Measurements from ENCODE around the gene C18orf63. TPM values are rescaled to one million over a fixed set of nuclear protein-coding genes. Genes with fewer than 3 reads are reported as not detected.

C18orf63 gene
- total RNA-seq, 1 donor from 2014 or later = not detected

DNA sequence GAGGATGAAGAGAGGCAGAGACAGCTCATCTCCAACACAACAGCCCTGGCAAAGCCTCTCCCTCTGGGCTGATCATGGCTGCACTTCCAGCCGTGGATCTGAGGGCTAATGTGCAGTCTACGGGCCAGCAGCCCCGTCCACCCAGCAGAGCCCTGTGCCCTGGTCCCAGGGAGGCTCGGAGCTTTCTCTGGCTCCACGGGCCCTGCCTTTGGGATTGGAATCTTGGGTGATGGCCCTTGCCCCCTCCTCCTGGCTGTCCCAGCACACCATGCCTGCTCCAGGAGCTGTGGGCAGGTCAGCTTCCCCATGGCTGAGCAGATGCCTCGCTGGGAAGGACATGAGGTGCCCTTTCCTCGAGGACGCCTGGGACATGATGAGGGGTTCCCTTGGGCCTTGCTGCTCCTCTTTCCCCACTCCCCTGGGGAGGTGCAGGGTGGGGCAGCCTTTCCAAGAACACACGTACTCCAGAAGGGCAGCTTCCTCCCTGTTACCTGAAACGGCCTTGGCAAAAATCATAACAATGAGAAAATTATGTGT, 66.9 kb downstream of the C18orf63 start:
- TF ChIP-seq CTCF (IDR thresholded peaks at IDR 0.05) = no peak
- H3K9me3 Mint-ChIP-seq = no peaks in the 10 kb centered on the region
- ChIA-PET CTCF (no interaction called here), POLR2A (no interaction called here)
- ATAC-seq (ENCODE audit: low read depth) = no peak
- H3K27me3 Mint-ChIP-seq = peaks cover 6% of the 10 kb centered on the region
- no peak overlapping the region for H3K27ac Mint-ChIP-seq
- no peak for DNase-seq
- peaks cover 6% of the 10 kb centered on the region for H3K4me1 Mint-ChIP-seq
- H3K4me3 Mint-ChIP-seq = no peak overlapping the region
- H3K36me3 Mint-ChIP-seq (ENCODE audit: low read depth) = no peaks in the 10 kb centered on the region
- intact Hi-C loops (cut with micrococcal nuclease) = no loop called here

DNA sequence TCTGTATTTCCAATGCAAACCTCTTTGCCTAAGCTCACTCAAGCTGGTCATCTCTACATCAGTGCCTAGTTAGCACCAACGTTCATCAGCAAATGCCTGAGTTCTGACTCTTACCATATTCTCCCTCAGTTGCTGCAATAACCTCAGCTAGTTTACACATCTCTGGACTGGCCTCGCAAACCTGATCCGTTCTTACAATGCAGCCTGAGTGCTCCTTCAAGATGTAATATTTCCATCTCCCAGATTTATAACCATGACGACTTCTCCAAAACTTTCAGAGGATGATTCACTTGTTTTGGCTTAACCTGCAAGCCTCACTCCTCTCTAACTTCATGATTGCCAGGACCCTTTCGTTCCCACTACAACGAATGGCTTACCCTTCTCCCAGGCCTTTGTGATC, 71.7 kb downstream of the C18orf63 start:
- ChIA-PET CTCF (no interaction called here), POLR2A (no interaction called here)
- Mint-ChIP-seq H3K36me3 (ENCODE audit: low read depth) (no peaks in the 10 kb centered on the region), H3K27ac (no peak overlapping the region), H3K4me1 (no peaks in the 10 kb centered on the region), H3K4me3 (no peak overlapping the region), H3K27me3 (peaks cover 7% of the 10 kb centered on the region), H3K9me3 (no peaks in the 10 kb centered on the region)
- TF ChIP-seq CTCF (IDR thresholded peaks at IDR 0.05) = no peak
- DNase-seq (no peak), ATAC-seq (ENCODE audit: low read depth) (no peak)
- intact Hi-C loops (cut with micrococcal nuclease) = no loop called here

- CTCF ChIA-PET = no interaction called here
- H3K4me1 Mint-ChIP-seq = no peaks in the 10 kb centered on the region
- peaks cover 7% of the 10 kb centered on the region for H3K27me3 Mint-ChIP-seq
- no peaks in the 10 kb centered on the region for H3K36me3 Mint-ChIP-seq (ENCODE audit: low read depth)
- intact Hi-C loops (cut with micrococcal nuclease) = no loop called here
- H3K27ac Mint-ChIP-seq = no peak overlapping the region
- POLR2A ChIA-PET = no interaction called here
- ATAC-seq (ENCODE audit: low read depth) (no peak), DNase-seq (no peak)
- no peak for TF ChIP-seq CTCF (IDR thresholded peaks at IDR 0.05)
- H3K4me3 Mint-ChIP-seq = no peak overlapping the region
- no peaks in the 10 kb centered on the region for H3K9me3 Mint-ChIP-seq
These were observed 72.6 kb downstream of the C18orf63 start for GRCh38 chr18:74388227-74388626.

- CTCF ChIA-PET = interaction anchor here (0.7 kb wide), 1 partner anchor 299 kb away, joined by 3 read pairs; no protein-coding TSS in a partner anchor
- H3K27ac Mint-ChIP-seq = no peak overlapping the region
- peaks cover 12% of the 10 kb centered on the region for H3K27me3 Mint-ChIP-seq
- no peak for ATAC-seq (ENCODE audit: low read depth)
- H3K4me3 Mint-ChIP-seq = no peak overlapping the region
- no peaks in the 10 kb centered on the region for H3K9me3 Mint-ChIP-seq
- H3K36me3 Mint-ChIP-seq (ENCODE audit: low read depth) = no peaks in the 10 kb centered on the region
- intact Hi-C loops (cut with micrococcal nuclease) = no loop called here
- no peak for DNase-seq
- no peaks in the 10 kb centered on the region for H3K4me1 Mint-ChIP-seq
- no peak for TF ChIP-seq CTCF (IDR thresholded peaks at IDR 0.05)
- POLR2A ChIA-PET = no interaction called here
These were observed 73.7 kb downstream of the C18orf63 start for GRCh38 chr18:74389171-74389927.

DNA sequence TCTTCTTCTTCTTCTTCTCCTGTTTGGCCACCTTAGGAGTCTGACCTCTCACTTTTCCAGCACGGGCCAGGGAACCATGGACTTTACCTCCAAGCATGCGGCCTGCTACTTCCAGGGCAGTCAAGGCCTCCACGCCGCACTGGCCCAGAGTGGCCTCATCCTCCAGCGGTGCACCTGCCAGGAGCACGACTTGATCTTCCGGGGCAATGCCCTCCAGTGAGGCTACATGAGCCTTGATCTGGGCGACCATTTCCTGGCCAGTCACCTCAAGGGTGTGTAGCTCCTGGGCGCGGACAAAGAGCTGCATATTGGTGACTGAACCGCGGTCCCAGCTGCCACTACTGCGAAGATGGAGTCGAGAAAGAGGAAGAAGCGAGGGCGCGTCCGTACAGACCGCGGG, 74.4 kb downstream of the C18orf63 start:
- POLR2A ChIA-PET = no interaction called here
- DNase-seq (no peak), ATAC-seq (ENCODE audit: low read depth) (no peak)
- CTCF ChIA-PET = interaction anchor here (0.7 kb wide), 1 partner anchor 300 kb away, joined by 3 read pairs; no protein-coding TSS in a partner anchor
- Mint-ChIP-seq H3K27ac (no peak overlapping the region), H3K4me1 (no peaks in the 10 kb centered on the region), H3K36me3 (ENCODE audit: low read depth) (no peaks in the 10 kb centered on the region), H3K27me3 (peaks cover 15% of the 10 kb centered on the region), H3K4me3 (no peak overlapping the region), H3K9me3 (no peaks in the 10 kb centered on the region)
- intact Hi-C loops (cut with micrococcal nuclease) = no loop called here
- no peak for TF ChIP-seq CTCF (IDR thresholded peaks at IDR 0.05)

All from activated B cell treated with CpG ODN at 0.5 μM for 24 hours (primary cell).